ENCODE results near the gene TNS4.

TNS4 gene

DNA sequence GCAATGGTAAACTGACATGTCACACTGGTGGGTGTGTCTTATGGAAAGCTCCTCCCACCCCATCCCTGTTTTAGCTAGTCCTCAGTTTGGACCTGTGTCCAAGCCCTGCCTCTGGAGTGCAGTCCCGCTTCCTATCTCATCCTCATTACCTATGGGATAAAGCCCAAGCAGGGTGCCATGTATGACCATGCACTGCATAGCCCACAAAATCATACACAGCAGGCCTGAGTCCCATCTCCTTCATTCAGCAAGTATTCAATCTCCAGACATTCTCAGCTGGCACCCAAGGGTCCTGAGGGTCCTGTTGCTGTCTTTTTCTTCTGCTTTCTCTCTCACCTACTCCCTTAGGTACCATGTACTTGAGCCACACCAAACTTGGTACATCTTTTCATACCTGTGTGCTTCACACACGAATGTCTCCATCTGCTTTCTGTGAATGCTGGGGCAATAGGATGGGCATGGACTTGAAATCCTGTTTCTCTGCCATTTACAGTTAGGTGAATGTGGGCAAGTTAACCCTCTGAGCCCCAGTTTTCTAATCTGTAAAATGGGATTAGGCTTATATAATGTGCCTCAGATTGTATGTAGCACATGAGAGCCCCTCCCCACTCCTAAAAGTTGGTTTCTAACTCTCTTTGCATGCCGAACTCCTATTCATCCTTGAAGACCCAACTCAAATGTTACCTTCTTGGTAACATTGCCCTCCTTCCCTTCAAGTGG is 28.5 kb downstream of the TNS4 start:
- no peak for DNase-seq (ENCODE audit: extremely low spot score)
- ChIA-PET CTCF (interaction anchor here (1.2 to 1.8 kb wide), 3 partner anchors 17 to 47 kb away, joined by 3 to 8 read pairs (median 5); no protein-coding TSS in a partner anchor), POLR2A (no interaction called here)
- TF ChIP-seq, protein P1, sequence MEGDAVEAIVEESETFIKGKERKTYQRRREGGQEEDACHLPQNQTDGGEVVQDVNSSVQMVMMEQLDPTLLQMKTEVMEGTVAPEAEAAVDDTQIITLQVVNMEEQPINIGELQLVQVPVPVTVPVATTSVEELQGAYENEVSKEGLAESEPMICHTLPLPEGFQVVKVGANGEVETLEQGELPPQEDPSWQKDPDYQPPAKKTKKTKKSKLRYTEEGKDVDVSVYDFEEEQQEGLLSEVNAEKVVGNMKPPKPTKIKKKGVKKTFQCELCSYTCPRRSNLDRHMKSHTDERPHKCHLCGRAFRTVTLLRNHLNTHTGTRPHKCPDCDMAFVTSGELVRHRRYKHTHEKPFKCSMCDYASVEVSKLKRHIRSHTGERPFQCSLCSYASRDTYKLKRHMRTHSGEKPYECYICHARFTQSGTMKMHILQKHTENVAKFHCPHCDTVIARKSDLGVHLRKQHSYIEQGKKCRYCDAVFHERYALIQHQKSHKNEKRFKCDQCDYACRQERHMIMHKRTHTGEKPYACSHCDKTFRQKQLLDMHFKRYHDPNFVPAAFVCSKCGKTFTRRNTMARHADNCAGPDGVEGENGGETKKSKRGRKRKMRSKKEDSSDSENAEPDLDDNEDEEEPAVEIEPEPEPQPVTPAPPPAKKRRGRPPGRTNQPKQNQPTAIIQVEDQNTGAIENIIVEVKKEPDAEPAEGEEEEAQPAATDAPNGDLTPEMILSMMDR (IDR thresholded peaks at IDR 0.05; ENCODE audit: control extremely low read depth, extremely low read depth, low read depth, missing control alignments), result no peak

DNA sequence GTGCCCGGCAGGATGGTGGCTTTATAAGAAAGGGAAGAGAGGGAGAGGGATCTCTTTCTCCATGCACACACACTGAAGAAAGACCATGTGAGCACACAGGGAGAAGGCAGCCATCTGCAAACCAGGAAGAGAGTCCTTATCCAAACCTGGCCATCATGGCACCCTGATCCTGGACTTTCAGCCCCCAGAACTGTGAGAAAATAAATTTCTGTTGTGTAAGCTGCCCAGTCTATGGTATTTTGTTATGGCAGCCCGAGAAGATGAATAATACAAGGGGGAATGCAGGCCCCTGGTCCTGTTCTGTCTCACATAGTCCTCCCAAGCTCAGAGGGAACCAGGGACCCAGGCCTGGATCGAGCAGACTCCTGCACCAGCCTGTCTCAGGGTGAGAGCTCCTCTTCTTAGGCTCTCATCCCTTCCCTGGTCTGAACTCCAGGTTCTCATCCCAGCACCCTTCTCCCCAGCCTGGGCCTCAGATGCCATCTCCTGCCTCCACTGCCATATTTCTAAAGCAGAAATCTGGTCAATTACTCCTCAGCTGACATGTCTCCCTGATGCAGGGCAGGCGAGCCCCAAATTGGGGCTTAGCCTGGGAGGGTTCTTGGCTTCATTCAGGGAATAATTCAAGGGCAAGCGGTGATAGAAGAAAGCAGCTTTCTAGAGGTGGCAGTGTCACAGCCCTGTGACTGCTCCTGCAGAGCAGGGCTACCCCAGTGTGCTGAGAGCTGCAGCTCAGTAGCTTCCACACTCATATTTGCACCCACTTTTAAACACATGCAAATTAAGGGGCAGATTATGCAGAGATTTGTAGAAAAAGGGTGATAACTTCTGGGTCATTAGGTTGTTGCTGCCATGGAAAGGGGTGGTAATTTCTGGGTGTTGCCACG is 29.3 kb downstream of the TNS4 start:
- POLR2A ChIA-PET, result no interaction called here
- TF ChIP-seq, protein P1 (IDR thresholded peaks at IDR 0.05; ENCODE audit: control extremely low read depth, extremely low read depth, low read depth, missing control alignments), result no peak
- no peak for DNase-seq (ENCODE audit: extremely low spot score)
- CTCF ChIA-PET, result interaction anchor here (1.0 to 1.8 kb wide), 5 partner anchors 10 to 47 kb away, joined by 3 to 8 read pairs (median 3); no protein-coding TSS in a partner anchor

DNA sequence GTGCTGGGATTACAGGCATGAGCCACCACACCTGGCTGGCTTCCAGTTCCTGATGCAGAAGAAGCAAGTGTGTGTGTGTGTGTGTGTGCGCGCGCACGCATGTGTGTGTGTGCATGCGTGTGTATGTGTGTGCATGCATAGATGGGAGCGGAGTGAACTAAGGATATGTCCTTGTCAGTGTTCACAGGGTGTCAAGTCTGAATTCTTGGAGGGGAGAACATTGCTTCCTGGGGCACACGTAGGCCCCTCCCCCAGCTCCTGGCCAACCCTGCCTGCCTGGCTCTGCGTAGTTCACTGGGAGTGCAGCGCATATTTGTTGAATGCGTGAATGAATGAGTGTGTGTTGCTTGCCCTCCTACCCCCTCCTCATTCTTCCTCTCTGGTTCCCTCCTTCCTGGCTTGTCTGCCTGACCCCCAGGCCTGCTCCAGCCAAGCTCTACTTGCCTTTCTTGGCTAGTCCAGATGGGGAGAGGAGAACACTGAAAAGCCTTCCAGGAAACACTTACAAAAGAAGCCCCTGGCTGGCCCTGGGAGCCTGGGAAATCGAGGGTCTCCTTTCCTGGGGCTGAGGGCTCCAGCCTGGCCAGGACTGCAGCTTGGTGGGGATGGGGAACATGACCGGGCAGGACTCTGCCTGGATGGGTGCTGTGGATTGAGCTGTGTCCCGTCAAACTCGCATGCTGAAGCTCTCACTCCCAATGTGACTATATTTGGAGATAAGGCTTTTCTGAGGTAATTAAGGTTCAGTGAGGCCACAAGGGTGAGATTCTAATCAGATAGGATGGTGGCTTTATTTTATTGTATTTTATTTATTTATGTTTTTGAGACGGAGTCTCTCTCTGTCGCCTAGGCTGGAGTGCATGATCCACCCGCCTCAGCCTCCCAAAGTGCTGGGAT is 30.2 kb downstream of the TNS4 start:
- TF ChIP-seq, protein P1 (IDR thresholded peaks at IDR 0.05; ENCODE audit: control extremely low read depth, extremely low read depth, low read depth, missing control alignments), result no peak
- DNase-seq (ENCODE audit: extremely low spot score), result no peak
- ChIA-PET POLR2A (no interaction called here), CTCF (interaction anchor here (1.0 to 1.8 kb wide), 4 partner anchors 9 to 43 kb away, joined by 3 to 8 read pairs (median 4); no protein-coding TSS in a partner anchor)

DNA sequence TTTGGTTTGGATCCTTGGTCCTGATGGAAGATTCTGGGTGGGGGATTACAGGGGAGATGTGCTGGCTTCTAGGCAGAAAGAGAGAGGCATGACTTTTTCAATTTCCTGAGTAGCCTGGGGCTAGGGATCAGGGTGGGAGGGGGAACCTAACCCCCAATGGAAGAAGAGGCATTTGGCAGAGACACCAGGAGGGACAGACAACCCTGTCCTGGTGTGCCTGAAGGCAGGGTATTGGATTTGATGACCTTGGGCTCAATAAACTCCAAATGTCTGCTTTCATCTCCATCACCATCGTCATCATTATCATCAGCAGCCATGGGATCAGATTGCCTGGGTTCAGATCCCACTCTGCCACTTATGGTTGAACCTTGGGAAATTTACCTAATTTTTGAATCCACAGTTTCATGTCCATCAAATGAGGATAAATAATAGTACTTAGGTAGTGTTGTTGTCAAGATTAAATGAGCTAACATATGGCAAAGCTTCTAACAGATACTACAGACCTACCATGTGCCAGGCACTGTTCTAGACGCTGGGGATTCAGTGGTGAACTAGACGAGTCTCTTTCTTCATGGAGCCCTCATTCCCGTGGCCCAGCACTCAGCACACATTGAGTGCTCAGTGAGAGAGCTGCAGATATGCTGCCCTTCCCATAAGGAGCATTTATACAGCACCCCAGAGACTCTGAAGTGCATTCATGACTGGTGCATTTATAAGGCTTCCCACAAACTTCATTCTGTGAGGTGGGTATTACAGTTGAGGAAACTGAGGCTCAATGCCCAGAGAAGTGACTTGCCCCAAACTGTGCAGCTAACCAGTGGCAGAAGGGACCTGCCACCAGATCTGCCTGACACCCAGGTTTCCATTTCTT is 31.4 kb downstream of the TNS4 start:
- ChIA-PET CTCF (interaction anchor here (1.4 kb wide), 1 partner anchor 112 kb away, joined by 4 read pairs; no protein-coding TSS in a partner anchor), POLR2A (no interaction called here)
- TF ChIP-seq, protein P1 (IDR thresholded peaks at IDR 0.05; ENCODE audit: control extremely low read depth, extremely low read depth, low read depth, missing control alignments), result no peak
- no peak for DNase-seq (ENCODE audit: extremely low spot score)

DNA sequence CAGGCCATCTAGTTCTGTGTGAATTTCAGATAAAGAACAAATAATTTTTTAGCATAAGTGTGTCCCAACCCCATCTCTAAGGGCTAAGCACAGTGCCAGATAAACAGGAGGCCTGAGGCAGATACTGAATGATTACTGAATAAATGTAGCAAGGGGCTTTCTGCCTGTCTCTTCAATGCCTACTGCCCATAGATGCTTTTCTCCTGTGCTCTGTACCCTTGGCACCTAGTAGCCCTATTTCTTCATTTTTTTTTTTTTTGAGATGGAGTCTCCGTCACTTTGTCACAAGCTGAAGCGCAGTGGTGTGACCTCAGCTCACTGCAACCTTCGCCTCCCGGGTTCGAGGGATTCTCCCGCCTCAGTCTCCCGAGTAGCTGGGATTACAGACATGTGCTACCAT is 32.9 kb downstream of the TNS4 start:
- ChIA-PET POLR2A (no interaction called here), CTCF (no interaction called here)
- TF ChIP-seq, protein P1 (IDR thresholded peaks at IDR 0.05; ENCODE audit: control extremely low read depth, extremely low read depth, low read depth, missing control alignments), result no peak
- no peak for DNase-seq (ENCODE audit: extremely low spot score)
